Measurements from ENCODE around the gene THRB.

Gene THRB

GRCh38 chr3:24229468-24230221, 265.0 kb downstream of the THRB start:
- WGBS, 2 donors (ENCODE audit: extremely low coverage in 2 of 2, insufficient read length in 2 of 2, insufficient replicate concordance in 1 of 2): no CpG with 5 or more reads among the region's 5 CpGs

DNA sequence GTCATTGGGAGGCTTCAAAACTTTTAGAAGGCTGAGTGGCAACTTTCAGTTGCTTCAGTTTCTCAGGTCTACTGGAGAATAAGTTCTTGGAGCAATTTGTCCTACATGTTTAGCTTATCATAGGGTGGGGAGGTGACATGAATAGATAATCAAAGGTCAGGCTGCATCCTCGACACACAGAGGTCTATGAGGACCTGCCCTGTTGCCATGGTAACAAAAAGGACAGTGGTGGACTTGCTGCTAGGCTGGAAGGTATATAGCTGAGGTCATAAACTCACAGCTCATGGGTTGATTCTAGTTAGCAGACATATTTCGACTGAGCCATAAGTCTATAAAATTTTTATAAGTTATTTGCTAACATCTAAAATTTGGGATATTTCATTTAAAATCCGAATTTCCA, 267.0 kb downstream of the THRB start:
- Histone ChIP-seq H3K14ac (ENCODE audit: low read length) (no peak overlapping the region), H2AFZ (ENCODE audit: low read length) (no peak overlapping the region), H3K9ac (ENCODE audit: low read depth, low read length, poor library complexity) (no peak overlapping the region), H3K27ac (replicated peaks; ENCODE audit: low read length) (no peak overlapping the region), H3K4me3 (ENCODE audit: low read length in 2 of 2) (no peak overlapping the region), H3K4ac (ENCODE audit: low read length) (no peak overlapping the region), H2AK5ac (ENCODE audit: low read depth, low read length) (no peak overlapping the region), H3K23ac (ENCODE audit: low read depth, low read length, poor library complexity) (no peak overlapping the region), H3K18ac (ENCODE audit: low read length) (no peak overlapping the region), H3K9me3 (replicated peaks in 1 of 2; ENCODE audit: control insufficient read depth in 2 of 2, insufficient read depth in 1 of 2, low read depth in 1 of 2, low read length in 2 of 2) (no peaks in the 10 kb centered on the region), H3K4me2 (ENCODE audit: insufficient read depth, low read length, poor library complexity, severe bottlenecking) (no peak overlapping the region), H4K8ac (ENCODE audit: low read depth, low read length) (no peak overlapping the region), H3K36me3 (replicated peaks in 1 of 2; ENCODE audit: control insufficient read depth in 2 of 2, insufficient read depth in 2 of 2, low read length in 2 of 2) (no peaks in the 10 kb centered on the region), H3K79me1 (ENCODE audit: low read depth, low read length) (no peaks in the 10 kb centered on the region), H3K27me3 (ENCODE audit: control insufficient read depth in 3 of 3, insufficient read depth in 3 of 3, low read depth in 1 of 3, low read length in 3 of 3) (no peaks in the 10 kb centered on the region), H2BK15ac (ENCODE audit: low read length) (no peak overlapping the region), H3K4me1 (ENCODE audit: control insufficient read depth in 2 of 2, insufficient read depth in 1 of 2, low read depth in 1 of 2, low read length in 2 of 2) (no peaks in the 10 kb centered on the region), H2BK12ac (ENCODE audit: low read length) (no peak overlapping the region), H2BK5ac (ENCODE audit: low read length) (no peak overlapping the region), H4K91ac (ENCODE audit: low read depth, low read length, poor library complexity) (no peak overlapping the region), H2BK120ac (ENCODE audit: low read depth, low read length) (no peak overlapping the region)
- no peak for DNase-seq (ENCODE audit: low spot score)
- no CpG with 5 or more reads among the region's 3 CpGs for WGBS, 2 donors (ENCODE audit: extremely low coverage in 2 of 2, insufficient read length in 2 of 2, insufficient replicate concordance in 1 of 2)

More at GRCh38 chr3:24229468-24230221, 265.0 kb downstream of the THRB start:
- no peak for DNase-seq (ENCODE audit: low spot score)
- H3K27ac ChIP-seq (replicated peaks; ENCODE audit: low read length): no peak overlapping the region
- no peaks in the 10 kb centered on the region for H3K4me1 ChIP-seq (ENCODE audit: control insufficient read depth in 2 of 2, insufficient read depth in 1 of 2, low read depth in 1 of 2, low read length in 2 of 2)
- no peaks in the 10 kb centered on the region for H3K36me3 ChIP-seq (replicated peaks in 1 of 2; ENCODE audit: control insufficient read depth in 2 of 2, insufficient read depth in 2 of 2, low read length in 2 of 2)
- H2BK120ac ChIP-seq (ENCODE audit: low read depth, low read length): no peak overlapping the region
- no peaks in the 10 kb centered on the region for H3K9me3 ChIP-seq (replicated peaks in 1 of 2; ENCODE audit: control insufficient read depth in 2 of 2, insufficient read depth in 1 of 2, low read depth in 1 of 2, low read length in 2 of 2)
- H2BK12ac ChIP-seq (ENCODE audit: low read length): no peak overlapping the region
- no peak overlapping the region for H3K4ac ChIP-seq (ENCODE audit: low read length)
- no peak overlapping the region for H2AFZ ChIP-seq (ENCODE audit: low read length)
- no peak overlapping the region for H3K18ac ChIP-seq (ENCODE audit: low read length)
- H3K79me1 ChIP-seq (ENCODE audit: low read depth, low read length): no peaks in the 10 kb centered on the region
- H4K91ac ChIP-seq (ENCODE audit: low read depth, low read length, poor library complexity): no peak overlapping the region
- H3K27me3 ChIP-seq (ENCODE audit: control insufficient read depth in 3 of 3, insufficient read depth in 3 of 3, low read depth in 1 of 3, low read length in 3 of 3): no peaks in the 10 kb centered on the region
- H3K9ac ChIP-seq (ENCODE audit: low read depth, low read length, poor library complexity): no peak overlapping the region
- H3K23ac ChIP-seq (ENCODE audit: low read depth, low read length, poor library complexity): no peak overlapping the region
- H3K4me3 ChIP-seq (ENCODE audit: low read length in 2 of 2): peak overlapping the region in 1 of 2 donors; percentile 50
- H4K8ac ChIP-seq (ENCODE audit: low read depth, low read length): no peak overlapping the region
- no peak overlapping the region for H3K4me2 ChIP-seq (ENCODE audit: insufficient read depth, low read length, poor library complexity, severe bottlenecking)
- H2AK5ac ChIP-seq (ENCODE audit: low read depth, low read length): no peak overlapping the region
- no peak overlapping the region for H2BK15ac ChIP-seq (ENCODE audit: low read length)
- H2BK5ac ChIP-seq (ENCODE audit: low read length): no peak overlapping the region
- no peak overlapping the region for H3K14ac ChIP-seq (ENCODE audit: low read length)

DNA sequence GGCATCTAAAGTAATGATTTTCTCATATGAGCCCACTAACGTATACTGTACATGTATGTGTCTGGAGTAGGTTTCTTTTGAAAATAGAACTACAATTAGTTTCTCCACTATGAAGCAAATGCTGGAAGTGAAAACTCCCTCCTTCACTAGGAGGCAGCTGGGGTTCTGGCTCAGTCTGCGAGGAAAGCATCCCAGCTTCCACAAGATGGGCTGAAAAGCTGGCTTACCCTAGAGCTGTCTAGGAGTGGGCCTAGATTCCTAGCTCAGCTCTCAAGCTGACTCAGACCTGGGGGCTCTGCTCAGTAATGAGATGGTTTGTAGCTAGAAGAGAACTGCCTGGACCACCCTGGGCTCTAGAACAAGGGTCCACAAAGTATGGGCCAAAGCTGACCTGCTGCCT, 268.3 kb downstream of the THRB start:
- no peak overlapping the region for H4K8ac ChIP-seq (ENCODE audit: low read depth, low read length)
- no peak overlapping the region for H3K23ac ChIP-seq (ENCODE audit: low read depth, low read length, poor library complexity)
- H3K9me3 ChIP-seq (replicated peaks in 1 of 2; ENCODE audit: control insufficient read depth in 2 of 2, insufficient read depth in 1 of 2, low read depth in 1 of 2, low read length in 2 of 2): no peaks in the 10 kb centered on the region
- WGBS, 2 donors (ENCODE audit: extremely low coverage in 2 of 2, insufficient read length in 2 of 2, insufficient replicate concordance in 1 of 2): no CpG with 5 or more reads among the region's 2 CpGs
- H2AFZ ChIP-seq (ENCODE audit: low read length): no peak overlapping the region
- H4K91ac ChIP-seq (ENCODE audit: low read depth, low read length, poor library complexity): no peak overlapping the region
- H3K4me3 ChIP-seq (ENCODE audit: low read length in 2 of 2): no peak overlapping the region
- no peak overlapping the region for H2AK5ac ChIP-seq (ENCODE audit: low read depth, low read length)
- H3K79me1 ChIP-seq (ENCODE audit: low read depth, low read length): no peaks in the 10 kb centered on the region
- DNase-seq (ENCODE audit: low spot score): no peak
- no peak overlapping the region for H2BK12ac ChIP-seq (ENCODE audit: low read length)
- no peaks in the 10 kb centered on the region for H3K4me1 ChIP-seq (ENCODE audit: control insufficient read depth in 2 of 2, insufficient read depth in 1 of 2, low read depth in 1 of 2, low read length in 2 of 2)
- no peak overlapping the region for H3K9ac ChIP-seq (ENCODE audit: low read depth, low read length, poor library complexity)
- no peak overlapping the region for H2BK120ac ChIP-seq (ENCODE audit: low read depth, low read length)
- H3K27ac ChIP-seq (replicated peaks; ENCODE audit: low read length): no peak overlapping the region
- no peaks in the 10 kb centered on the region for H3K27me3 ChIP-seq (ENCODE audit: control insufficient read depth in 3 of 3, insufficient read depth in 3 of 3, low read depth in 1 of 3, low read length in 3 of 3)
- H2BK5ac ChIP-seq (ENCODE audit: low read length): no peak overlapping the region
- H3K4me2 ChIP-seq (ENCODE audit: insufficient read depth, low read length, poor library complexity, severe bottlenecking): no peak overlapping the region
- no peak overlapping the region for H3K18ac ChIP-seq (ENCODE audit: low read length)
- H2BK15ac ChIP-seq (ENCODE audit: low read length): no peak overlapping the region
- H3K14ac ChIP-seq (ENCODE audit: low read length): no peak overlapping the region
- no peaks in the 10 kb centered on the region for H3K36me3 ChIP-seq (replicated peaks in 1 of 2; ENCODE audit: control insufficient read depth in 2 of 2, insufficient read depth in 2 of 2, low read length in 2 of 2)
- H3K4ac ChIP-seq (ENCODE audit: low read length): no peak overlapping the region

GRCh38 chr3:24225385-24225950, 269.2 kb downstream of the THRB start:
- Histone ChIP-seq H3K4me1 (ENCODE audit: control insufficient read depth in 2 of 2, insufficient read depth in 1 of 2, low read depth in 1 of 2, low read length in 2 of 2) (no peaks in the 10 kb centered on the region), H4K8ac (ENCODE audit: low read depth, low read length) (no peak overlapping the region), H3K4me3 (ENCODE audit: low read length in 2 of 2) (no peak overlapping the region), H4K91ac (ENCODE audit: low read depth, low read length, poor library complexity) (no peak overlapping the region), H3K27ac (replicated peaks; ENCODE audit: low read length) (no peak overlapping the region), H2BK5ac (ENCODE audit: low read length) (no peak overlapping the region), H3K4me2 (ENCODE audit: insufficient read depth, low read length, poor library complexity, severe bottlenecking) (no peak overlapping the region), H3K14ac (ENCODE audit: low read length) (no peak overlapping the region), H3K4ac (ENCODE audit: low read length) (no peak overlapping the region), H2BK15ac (ENCODE audit: low read length) (no peak overlapping the region), H2AK5ac (ENCODE audit: low read depth, low read length) (no peak overlapping the region), H3K18ac (ENCODE audit: low read length) (no peak overlapping the region), H3K36me3 (replicated peaks in 1 of 2; ENCODE audit: control insufficient read depth in 2 of 2, insufficient read depth in 2 of 2, low read length in 2 of 2) (no peaks in the 10 kb centered on the region), H3K27me3 (ENCODE audit: control insufficient read depth in 3 of 3, insufficient read depth in 3 of 3, low read depth in 1 of 3, low read length in 3 of 3) (no peaks in the 10 kb centered on the region), H2AFZ (ENCODE audit: low read length) (no peak overlapping the region), H3K9me3 (replicated peaks in 1 of 2; ENCODE audit: control insufficient read depth in 2 of 2, insufficient read depth in 1 of 2, low read depth in 1 of 2, low read length in 2 of 2) (no peaks in the 10 kb centered on the region), H2BK120ac (ENCODE audit: low read depth, low read length) (no peak overlapping the region), H2BK12ac (ENCODE audit: low read length) (no peak overlapping the region), H3K23ac (ENCODE audit: low read depth, low read length, poor library complexity) (no peak overlapping the region), H3K9ac (ENCODE audit: low read depth, low read length, poor library complexity) (no peak overlapping the region), H3K79me1 (ENCODE audit: low read depth, low read length) (no peaks in the 10 kb centered on the region)
- no peak for DNase-seq (ENCODE audit: low spot score)
- WGBS, 2 donors (ENCODE audit: extremely low coverage in 2 of 2, insufficient read length in 2 of 2, insufficient replicate concordance in 1 of 2): no CpG with 5 or more reads among the region's 5 CpGs
